A549 (cell line): ENCODE results near the gene ACTG1. TPM values are rescaled to one million over a fixed set of nuclear protein-coding genes. Genes with fewer than 3 reads are reported as not detected.

Experiments
- ATAC-seq, 2 experiments: fragments of 200-7000 bp in 1 of 2; fragments of >200 bp in 1 of 2; cut with Nextera tagmentation in 1 of 2; cut with Tn5 transposase in 1 of 2; 3 replicates each; pipeline versions ENCODE4 v1.8.0 to v1.9.1; 2018 to 2020; ENCODE audit warnings: mild to moderate bottlenecking in 1 of 2, moderate library complexity in 1 of 2
- CTCF ChIA-PET: fragments of 300-600 bp; sonication (Branson Sonifier 250); formaldehyde crosslinking; extraction: SDS; loops from one replicate; lab custom pipeline; 2021; ENCODE audit warnings: antibody characterized with exemption, inconsistent platforms; lab: Yijun Ruan, JAX
- POLR2A ChIA-PET: fragments of 350-600 bp; formaldehyde crosslinking; extraction: SDS; loops from one replicate; lab custom pipeline; 2021; ENCODE audit warnings: antibody characterized with exemption, inconsistent platforms; lab: Yijun Ruan, JAX
- DNase-seq, 2 experiments: peaks; one replicate each; pipeline versions ENCODE4 v3.0.0 to v3.0.0-alpha.2; 2011 to 2016; ENCODE audit warnings: low read depth in 1 of 2, low spot score in 1 of 2
- FAIRE-seq: peaks from 2 replicates; lab custom pipeline; 2011; peaks lifted over from hg19 to GRCh38; lab: Jason Lieb, UNC
- H3K27ac ChIP-seq, 2 experiments: fragments of >200 bp; sonication (Bioruptor Twin); formaldehyde crosslinking; 3 replicates each; pipeline ENCODE4 v1.5.1; 2016 to 2017
- H3K4me1 ChIP-seq: fragments of >200 bp; sonication (Bioruptor Twin); formaldehyde crosslinking; 3 replicates; pipeline ENCODE4 v1.6.1; 2016
- H3K4me2 ChIP-seq: fragments of >200 bp; sonication (Bioruptor Twin); formaldehyde crosslinking; 3 replicates; pipeline ENCODE4 v1.6.1; 2016
- H3K4me3 ChIP-seq: fragments of >200 bp; sonication (Bioruptor Twin); formaldehyde crosslinking; 3 replicates; pipeline ENCODE4 v1.5.1; 2016
- H3K9me3 ChIP-seq: fragments of >200 bp; sonication (Bioruptor Twin); formaldehyde crosslinking; 3 replicates; pipeline ENCODE4 v1.6.1; 2016
- CBX2 ChIP-seq: fragments of 200-600 bp; sonication (generic); IDR thresholded peaks from 2 replicates; pipeline ENCODE4 v1.6.1; 2016; ENCODE audit warnings: low read depth, mild to moderate bottlenecking, borderline replicate concordance
- CBX8 ChIP-seq: fragments of 200-600 bp; sonication (generic); IDR thresholded peaks from 2 replicates; pipeline ENCODE4 v1.6.1; 2016
- CHD2 ChIP-seq: fragments of 150-350 bp; IDR thresholded peaks from 2 replicates; pipeline ENCODE4 v1.6.1; 2014; ENCODE audit warnings: low read length; ENCODE audit not compliant: partially characterized antibody
- CTCF ChIP-seq: fragments of >200 bp; sonication (Bioruptor Twin); formaldehyde crosslinking; IDR thresholded peaks from 3 replicates; pipeline ENCODE4 v1.5.1; 2016
- FOSB ChIP-seq: fragments of 250-450 bp; sonication (Bioruptor Pico); IDR thresholded peaks from 2 replicates; pipeline ENCODE4 v1.5.0; 2020; ENCODE audit warnings: mild to moderate bottlenecking, moderate library complexity
- FOSL2 ChIP-seq, 2 experiments: fragments of 450-650 bp in 1 of 2; fragments of >200 bp in 1 of 2; sonication (Bioruptor Twin) in 1 of 2; formaldehyde crosslinking; IDR thresholded peaks; 2 replicates each; pipeline versions ENCODE4 v1.5.0 to v1.6.1; 2016 to 2020; ENCODE audit warnings: mild to moderate bottlenecking in 1 of 2, moderate library complexity in 1 of 2
- FOXS1 ChIP-seq: fragments of 250-450 bp; sonication (Bioruptor Pico); IDR thresholded peaks from 2 replicates; pipeline ENCODE4 v1.5.0; 2020; ENCODE audit warnings: mild to moderate bottlenecking, moderate library complexity
- HEYL ChIP-seq: fragments of 250-450 bp; sonication (Bioruptor Pico); IDR thresholded peaks from 2 replicates; pipeline ENCODE4 v1.8.0; 2021; ENCODE audit warnings: mild to moderate bottlenecking, moderate library complexity
- HOXA7 ChIP-seq: fragments of 250-450 bp; sonication (Bioruptor Pico); IDR thresholded peaks from 2 replicates; pipeline ENCODE4 v1.5.0; 2020; ENCODE audit warnings: mild to moderate bottlenecking, moderate library complexity
- HOXB5 ChIP-seq: fragments of 250-450 bp; sonication (Bioruptor Pico); IDR thresholded peaks from 2 replicates; pipeline ENCODE4 v1.5.0; 2020; ENCODE audit warnings: mild to moderate bottlenecking, moderate library complexity
- JUN ChIP-seq, 2 experiments: fragments of >200 bp; sonication (Bioruptor Twin); formaldehyde crosslinking; IDR thresholded peaks; 2 replicates in 1 of 2; 3 replicates in 1 of 2; pipeline ENCODE4 v1.6.1; 2016 to 2017
- JUNB ChIP-seq: fragments of >200 bp; sonication (Bioruptor Twin); formaldehyde crosslinking; IDR thresholded peaks from 2 replicates; pipeline ENCODE4 v1.6.1; 2016
- KDM1A ChIP-seq: fragments of 200-600 bp; sonication (generic); IDR thresholded peaks from 2 replicates; pipeline ENCODE4 v1.6.1; 2016; ENCODE audit warnings: low read depth, mild to moderate bottlenecking
- MAX ChIP-seq: IDR thresholded peaks from 2 replicates; pipeline ENCODE4 v1.6.1; 2012
- NR3C1 ChIP-seq: fragments of >200 bp; sonication (Bioruptor Twin); formaldehyde crosslinking; IDR thresholded peaks from 3 replicates; pipeline ENCODE4 v1.6.1; 2017
- PHF8 ChIP-seq: fragments of 200-600 bp; sonication (generic); IDR thresholded peaks from 2 replicates; pipeline ENCODE4 v1.6.1; 2016; ENCODE audit warnings: low read depth, mild to moderate bottlenecking, antibody characterized with exemption, moderate library complexity, borderline replicate concordance
- POLR2A ChIP-seq: IDR thresholded peaks from 2 replicates; pipeline ENCODE4 v1.6.1; 2012; ENCODE audit warnings: mild to moderate bottlenecking, low read length
- RAD21 ChIP-seq, 2 experiments: fragments of >200 bp in 1 of 2; sonication (Bioruptor Twin) in 1 of 2; formaldehyde crosslinking in 1 of 2; IDR thresholded peaks in 1 of 2; conservative IDR thresholded peaks in 1 of 2; 2 replicates in 1 of 2; 3 replicates in 1 of 2; pipeline ENCODE4 v1.6.1; 2012 to 2018; ENCODE audit warnings: inconsistent platforms in 1 of 2
- RCOR1 ChIP-seq: fragments of 150-350 bp; IDR thresholded peaks from 2 replicates; pipeline ENCODE4 v1.6.1; 2014; ENCODE audit warnings: antibody characterized with exemption, low read length, low read depth
- RFX5 ChIP-seq: fragments of 450-650 bp; IDR thresholded peaks from 2 replicates; pipeline ENCODE4 v1.7.1; 2014; ENCODE audit warnings: antibody characterized with exemption, mild to moderate bottlenecking, moderate library complexity
- ZFP36 ChIP-seq: fragments of 450-650 bp; IDR thresholded peaks from 2 replicates; pipeline ENCODE4 v1.6.1; 2014; ENCODE audit warnings: borderline replicate concordance; ENCODE audit not compliant: partially characterized antibody
- ZSCAN20 ChIP-seq: fragments of 250-450 bp; sonication (Bioruptor Pico); IDR thresholded peaks from 2 replicates; pipeline ENCODE4 v1.8.0; 2022; ENCODE audit warnings: mild to moderate bottlenecking, moderate library complexity
- WGBS: methylation state at CpG from one replicate; pipeline ENCODE4 v1.1.6; 2017; ENCODE audit errors: missing lambda C conversion rate; 5-methylcytosine and 5-hydroxymethylcytosine counted together
- polyA plus RNA-seq, 4 experiments: library from polyadenylated mRNA; depleted of rRNA in 3 of 4; stranded (reverse); fragments of >200 nt; fragmentation: RNase III in 1 of 4; extraction: RNeasy Plus Mini Kit Qiagen cat#74134 plus additional on column Dnase treatment in 1 of 4; gene quantifications; 2 replicates in 3 of 4; 3 replicates in 1 of 4; pipeline ENCODE4 v1.2.3, GENCODE V29; 2011 to 2017
- TF ChIP-seq, protein P1 (sequence below): fragments of >200 bp; sonication (Bioruptor Twin); formaldehyde crosslinking; IDR thresholded peaks from 3 replicates; pipeline ENCODE4 v1.6.1; 2016
- TF ChIP-seq, protein P2 (sequence below): IDR thresholded peaks from 2 replicates; pipeline ENCODE4 v1.6.1; 2012; ENCODE audit warnings: low read depth, borderline replicate concordance
- TF ChIP-seq, protein P3 (sequence below): fragments of 150-350 bp; IDR thresholded peaks from 2 replicates; pipeline ENCODE4 v1.6.1; 2014; ENCODE audit warnings: low read depth, mild to moderate bottlenecking, low read length
- TF ChIP-seq, protein P4 (sequence below): fragments of 250-450 bp; sonication (Bioruptor Pico); IDR thresholded peaks from 2 replicates; pipeline ENCODE4 v1.5.0; 2021; ENCODE audit warnings: mild to moderate bottlenecking, moderate library complexity, borderline replicate concordance

Gene ACTG1
- polyA plus RNA-seq, 2 of the 4 experiments (the other 2 are of a cell fraction), result 2,042 to 7,263 TPM

DNA sequence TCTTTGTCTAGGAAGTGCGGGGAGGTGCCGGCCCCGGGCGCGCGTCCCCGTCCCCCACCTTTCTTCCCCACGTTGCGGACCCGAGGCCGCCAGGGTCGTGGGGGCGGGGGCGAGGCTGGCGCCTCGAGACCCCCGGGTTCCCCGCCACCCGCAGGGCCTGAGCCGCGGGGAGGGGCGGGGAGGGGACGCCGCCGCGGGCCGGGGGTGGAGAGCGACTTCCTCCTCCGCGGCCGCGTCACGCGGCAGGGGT, 1.8 kb upstream of the ACTG1 start:
- peak overlapping the region; percentile 87 for H3K4me2 ChIP-seq
- no peak for TF ChIP-seq HOXA7
- 0 out of 5 replicates have a peak, but pooled peaks of 1 of the 2 experiments have one; percentile 81 for TF ChIP-seq JUN (IDR thresholded peaks at IDR 0.05)
- no peak for TF ChIP-seq HEYL
- TF ChIP-seq POLR2A, result 0 out of 2 replicates have a peak, but pooled peaks have one; percentile 13
- no peak for TF ChIP-seq FOXS1 (CRISPR knock-in tag)
- TF ChIP-seq, protein P1, sequence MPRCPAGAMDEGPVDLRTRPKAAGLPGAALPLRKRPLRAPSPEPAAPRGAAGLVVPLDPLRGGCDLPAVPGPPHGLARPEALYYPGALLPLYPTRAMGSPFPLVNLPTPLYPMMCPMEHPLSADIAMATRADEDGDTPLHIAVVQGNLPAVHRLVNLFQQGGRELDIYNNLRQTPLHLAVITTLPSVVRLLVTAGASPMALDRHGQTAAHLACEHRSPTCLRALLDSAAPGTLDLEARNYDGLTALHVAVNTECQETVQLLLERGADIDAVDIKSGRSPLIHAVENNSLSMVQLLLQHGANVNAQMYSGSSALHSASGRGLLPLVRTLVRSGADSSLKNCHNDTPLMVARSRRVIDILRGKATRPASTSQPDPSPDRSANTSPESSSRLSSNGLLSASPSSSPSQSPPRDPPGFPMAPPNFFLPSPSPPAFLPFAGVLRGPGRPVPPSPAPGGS, result 0 out of 3 replicates have a peak, but pooled peaks have one; percentile 31
- peak; percentile 29; the same call in 1 of the 2 replicates for TF ChIP-seq PHF8
- TF ChIP-seq, all 56 proteins: peak for 4
- ChIA-PET POLR2A (interaction anchor here (0.7 to 1.4 kb wide), 4 partner anchors 20 to 119 kb away, joined by 3 to 5 read pairs (median 4); partner anchors contain the start of gene BAHCC1), CTCF (interaction anchor here (0.6 to 4.7 kb wide), 3 partner anchors 12 to 86 kb away, joined by 4 to 30 read pairs (median 18); no protein-coding TSS in a partner anchor)
- Histone ChIP-seq H3K9me3 (no peaks in the 10 kb centered on the region), H3K4me1 (peaks cover 33% of the 10 kb centered on the region), H3K27ac (peak overlapping the region; percentile 99), H3K4me3 (peak overlapping the region; percentile 83)
- FAIRE-seq, result no peak
- 3% methylated on average over 7 of the region's 34 CpGs for WGBS
- ATAC-seq, result no peak; a peak in 1 of 6 replicates
- no peak for DNase-seq

DNA sequence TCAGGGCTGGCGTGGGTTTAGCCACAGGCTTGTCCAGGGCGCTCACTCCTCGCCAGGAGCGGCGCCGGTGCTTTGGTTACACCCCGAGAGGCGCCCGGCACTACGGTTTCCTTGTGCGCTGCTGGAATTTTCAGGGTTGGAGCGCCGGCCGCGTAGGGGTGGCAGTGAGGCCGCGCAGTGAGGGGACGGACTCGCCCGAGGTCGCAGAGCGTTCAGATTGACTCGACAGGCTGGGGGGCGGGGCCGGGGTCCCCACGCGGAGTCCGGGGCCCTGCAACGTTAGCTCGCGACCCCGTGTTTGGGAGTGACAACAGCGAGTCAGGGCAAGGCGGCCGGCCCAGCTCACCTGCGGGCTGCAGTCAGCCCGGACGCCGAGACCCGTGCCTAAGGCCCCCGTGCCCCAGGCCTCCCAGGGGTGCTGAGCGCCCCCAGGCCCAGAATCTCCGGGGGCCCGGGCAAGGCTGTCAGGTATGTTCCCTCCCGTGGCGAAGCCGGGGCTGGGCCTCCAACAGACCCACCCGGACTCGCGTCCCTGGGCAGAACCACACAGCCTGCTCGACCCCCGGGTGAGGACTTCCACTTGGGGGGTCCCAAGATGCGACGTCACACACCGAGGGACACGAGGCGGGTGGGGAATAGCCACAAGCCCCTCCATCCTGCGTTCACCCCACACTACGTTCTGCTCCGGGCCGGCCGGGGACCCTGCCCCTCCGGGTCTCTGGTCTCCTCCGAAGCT, 1.3 kb upstream of the ACTG1 start:
- FAIRE-seq (no peak), DNase-seq (peak; percentile 62 to 86), ATAC-seq (peak; percentile 31 to 46)
- ChIA-PET CTCF (interaction anchor here (0.6 to 4.7 kb wide), 6 partner anchors 12 to 117 kb away, joined by 3 to 30 read pairs (median 4); no protein-coding TSS in a partner anchor), POLR2A (interaction anchor here (0.6 to 1.9 kb wide), 8 partner anchors 20 to 121 kb away, joined by 3 to 6 read pairs (median 3); partner anchors contain the start of gene BAHCC1)
- Histone ChIP-seq H3K4me3 (peak overlapping the region; percentile 83), H3K27ac (peak overlapping the region; percentile 99), H3K4me1 (peaks cover 37% of the 10 kb centered on the region), H3K4me2 (peak overlapping the region; percentile 87), H3K9me3 (no peaks in the 10 kb centered on the region)
- WGBS, result 1% methylated on average over 16 of the region's 64 CpGs
- TF ChIP-seq ZFP36, result no peak
- TF ChIP-seq FOXS1 (CRISPR knock-in tag), result 0 out of 2 replicates have a peak, but pooled peaks have one; percentile 56
- no peak for TF ChIP-seq FOSL2 (IDR thresholded peaks at IDR 0.05)
- TF ChIP-seq FOSL2 (CRISPR knock-in tag; IDR thresholded peaks at IDR 0.05), result no peak
- TF ChIP-seq CBX2, result no peak
- TF ChIP-seq HOXB5, result peak; percentile 3; the same call in 1 of the 2 replicates
- TF ChIP-seq POLR2A, result peak; percentile 16; the same call in 1 of the 2 replicates
- no peak for TF ChIP-seq CHD2
- no peak for TF ChIP-seq ZSCAN20
- no peak for TF ChIP-seq FOSB (CRISPR knock-in tag)
- no peak for TF ChIP-seq NR3C1
- peak; percentile 62 for TF ChIP-seq MAX
- TF ChIP-seq, protein P2, sequence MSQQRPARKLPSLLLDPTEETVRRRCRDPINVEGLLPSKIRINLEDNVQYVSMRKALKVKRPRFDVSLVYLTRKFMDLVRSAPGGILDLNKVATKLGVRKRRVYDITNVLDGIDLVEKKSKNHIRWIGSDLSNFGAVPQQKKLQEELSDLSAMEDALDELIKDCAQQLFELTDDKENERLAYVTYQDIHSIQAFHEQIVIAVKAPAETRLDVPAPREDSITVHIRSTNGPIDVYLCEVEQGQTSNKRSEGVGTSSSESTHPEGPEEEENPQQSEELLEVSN, result peak; percentile 30; the same call in 1 of the 2 replicates
- no peak for TF ChIP-seq RCOR1
- no peak for TF ChIP-seq PHF8
- TF ChIP-seq RFX5, result no peak
- no peak for TF ChIP-seq CBX8
- TF ChIP-seq, protein P3, sequence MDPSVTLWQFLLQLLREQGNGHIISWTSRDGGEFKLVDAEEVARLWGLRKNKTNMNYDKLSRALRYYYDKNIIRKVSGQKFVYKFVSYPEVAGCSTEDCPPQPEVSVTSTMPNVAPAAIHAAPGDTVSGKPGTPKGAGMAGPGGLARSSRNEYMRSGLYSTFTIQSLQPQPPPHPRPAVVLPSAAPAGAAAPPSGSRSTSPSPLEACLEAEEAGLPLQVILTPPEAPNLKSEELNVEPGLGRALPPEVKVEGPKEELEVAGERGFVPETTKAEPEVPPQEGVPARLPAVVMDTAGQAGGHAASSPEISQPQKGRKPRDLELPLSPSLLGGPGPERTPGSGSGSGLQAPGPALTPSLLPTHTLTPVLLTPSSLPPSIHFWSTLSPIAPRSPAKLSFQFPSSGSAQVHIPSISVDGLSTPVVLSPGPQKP, result no peak
- TF ChIP-seq CTCF, result no peak
- TF ChIP-seq, protein P1, result no peak
- TF ChIP-seq KDM1A, result no peak
- TF ChIP-seq RAD21 (conservative IDR thresholded peaks at IDR 0.05 in 1 of 2, IDR thresholded peaks at IDR 0.05 in 1 of 2), result no peak
- no peak; a peak in 1 of 5 replicates for TF ChIP-seq JUN (IDR thresholded peaks at IDR 0.05)
- no peak for TF ChIP-seq JUNB
- TF ChIP-seq, protein P4, sequence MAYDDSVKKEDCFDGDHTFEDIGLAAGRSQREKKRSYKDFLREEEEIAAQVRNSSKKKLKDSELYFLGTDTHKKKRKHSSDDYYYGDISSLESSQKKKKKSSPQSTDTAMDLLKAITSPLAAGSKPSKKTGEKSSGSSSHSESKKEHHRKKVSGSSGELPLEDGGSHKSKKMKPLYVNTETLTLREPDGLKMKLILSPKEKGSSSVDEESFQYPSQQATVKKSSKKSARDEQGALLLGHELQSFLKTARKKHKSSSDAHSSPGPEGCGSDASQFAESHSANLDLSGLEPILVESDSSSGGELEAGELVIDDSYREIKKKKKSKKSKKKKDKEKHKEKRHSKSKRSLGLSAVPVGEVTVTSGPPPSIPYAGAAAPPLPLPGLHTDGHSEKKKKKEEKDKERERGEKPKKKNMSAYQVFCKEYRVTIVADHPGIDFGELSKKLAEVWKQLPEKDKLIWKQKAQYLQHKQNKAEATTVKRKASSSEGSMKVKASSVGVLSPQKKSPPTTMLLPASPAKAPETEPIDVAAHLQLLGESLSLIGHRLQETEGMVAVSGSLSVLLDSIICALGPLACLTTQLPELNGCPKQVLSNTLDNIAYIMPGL (CRISPR knock-in tag), result no peak
